ENCODE measurements around the gene ANKRD60.
A peak's percentile ranks its signal among the peaks of the same experiment; 100 is the strongest.

ANKRD60 gene

DNA sequence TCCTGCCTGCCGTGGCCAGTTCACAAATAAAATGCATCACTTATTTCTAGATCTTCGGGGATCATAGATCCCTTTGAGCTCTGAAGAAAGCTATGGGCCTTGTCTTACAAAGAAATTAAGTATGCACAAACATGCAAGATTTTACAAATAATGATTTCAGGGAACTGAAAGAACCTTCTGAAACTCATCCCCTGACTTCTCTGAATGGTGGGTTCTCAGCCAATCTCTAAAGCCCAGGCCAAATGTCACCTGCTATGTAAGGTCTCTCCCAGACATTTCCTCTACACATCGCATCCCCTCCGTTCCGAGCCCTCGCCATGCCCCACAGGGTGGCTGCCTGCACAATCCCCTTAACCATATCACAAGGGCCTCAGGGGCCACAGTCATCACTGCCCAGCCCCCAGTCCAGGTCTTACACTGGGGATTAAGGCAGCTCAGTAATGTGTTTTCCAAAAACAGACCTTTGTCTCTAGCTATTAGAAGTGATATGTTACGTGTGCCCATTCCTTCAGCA is 16.1 kb upstream of the ANKRD60 start:
- no peak for DNase-seq

DNA sequence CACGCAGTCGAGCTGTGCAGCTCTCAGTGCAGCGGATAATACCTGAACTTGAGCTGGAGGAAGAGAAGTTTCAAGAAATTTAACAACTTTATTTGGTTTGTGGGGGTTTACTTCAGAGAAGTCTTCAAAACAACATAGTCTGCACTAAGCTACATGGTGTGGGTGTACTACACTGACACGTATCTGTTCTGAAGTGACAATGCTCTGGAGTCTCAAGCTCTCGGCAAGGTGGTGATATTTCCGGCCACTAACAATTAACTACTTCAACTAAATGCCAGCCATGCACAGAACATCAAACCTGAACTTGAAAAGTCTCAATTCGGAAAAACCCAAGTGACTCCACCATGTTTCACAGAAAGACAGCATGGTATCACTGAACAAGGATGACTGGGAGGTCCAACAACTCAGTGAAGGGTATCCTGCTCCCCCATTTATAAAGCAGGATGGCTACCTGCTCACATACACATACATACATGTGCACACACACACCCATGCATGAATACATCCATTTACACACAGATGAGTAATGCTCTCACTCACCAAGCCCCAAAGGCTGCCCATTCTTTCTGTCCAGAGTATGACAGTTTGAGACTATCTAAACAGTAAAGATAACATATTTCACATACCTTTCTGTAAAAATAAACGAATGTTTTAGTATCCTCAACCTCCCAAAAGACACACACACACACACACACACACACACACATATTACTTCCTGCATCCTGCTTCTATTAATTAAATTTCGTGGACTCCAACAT is 15.4 kb upstream of the ANKRD60 start:
- DNase-seq = no peak

DNA sequence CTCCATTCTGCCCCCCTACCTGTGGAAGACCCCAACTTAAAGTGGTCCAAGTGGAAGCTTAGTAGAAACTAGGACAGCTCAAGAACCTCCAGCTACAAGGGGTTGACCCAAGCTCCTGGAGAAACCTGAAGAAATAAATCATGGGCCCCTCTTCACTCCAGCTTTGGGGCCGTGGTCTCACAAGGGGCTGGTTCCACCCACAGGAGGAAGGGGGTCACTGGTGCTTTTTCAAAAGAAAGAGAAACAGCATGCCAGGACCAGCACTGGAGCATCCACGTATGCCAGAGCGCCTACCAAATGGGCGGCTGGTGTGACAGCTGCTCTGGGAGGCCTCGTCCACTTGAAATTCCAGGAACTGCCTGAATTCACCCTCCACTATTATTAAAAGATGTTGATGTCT is 14.4 kb upstream of the ANKRD60 start:
- DNase-seq = no peak

DNA sequence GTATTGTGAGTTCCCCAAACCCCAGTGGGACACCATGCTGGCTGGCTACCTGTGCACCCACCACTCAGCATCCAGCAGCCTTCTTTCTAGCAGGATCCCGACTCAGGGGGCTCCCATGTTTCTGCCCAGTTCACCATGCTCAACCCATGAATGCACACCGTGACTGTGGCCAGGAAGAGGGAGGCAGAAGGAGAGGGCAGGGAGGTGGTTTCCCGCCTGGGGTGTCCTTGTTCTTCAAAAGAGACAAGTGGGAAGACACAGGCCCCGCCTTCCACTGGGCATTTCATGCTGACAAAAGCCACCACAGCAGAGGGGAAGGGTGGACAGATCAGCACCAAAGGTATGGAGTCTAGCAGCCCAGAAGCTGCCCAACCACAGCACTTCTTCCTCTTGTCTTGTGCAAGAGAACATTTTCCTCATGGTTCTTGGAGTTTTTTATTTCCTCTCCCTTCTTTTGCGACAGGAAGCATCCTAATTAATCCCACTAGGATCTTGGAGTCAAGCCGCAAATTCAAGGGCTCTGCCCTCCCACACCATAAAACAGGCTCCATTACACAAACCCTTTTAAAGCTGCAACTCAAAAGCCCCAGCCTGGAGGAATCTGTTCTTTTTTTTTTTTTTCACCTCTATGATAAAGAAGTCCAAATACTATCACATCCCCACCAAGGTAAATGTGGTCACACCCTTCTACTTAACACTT is 13.5 kb upstream of the ANKRD60 start:
- no peak for DNase-seq

DNA sequence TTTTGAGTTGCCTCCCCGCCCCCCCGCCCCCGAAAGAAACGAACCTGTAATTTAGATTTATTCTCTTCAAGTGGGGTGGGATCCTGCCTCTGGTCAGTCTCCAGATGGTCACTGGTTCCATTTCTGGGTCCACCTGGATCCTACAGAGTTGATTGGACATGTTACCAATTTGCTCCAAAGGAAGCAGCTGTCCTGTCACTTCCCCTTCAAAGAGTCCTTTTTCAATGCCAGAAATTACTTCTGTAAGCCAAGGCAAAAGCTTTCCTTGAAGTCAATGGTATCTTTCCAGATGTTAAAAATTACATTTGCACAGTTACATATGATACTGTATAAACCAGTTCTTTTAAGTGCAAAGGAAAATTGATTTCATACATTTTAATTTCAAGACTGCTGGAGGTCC is 12.0 kb upstream of the ANKRD60 start:
- no peak for DNase-seq

DNA sequence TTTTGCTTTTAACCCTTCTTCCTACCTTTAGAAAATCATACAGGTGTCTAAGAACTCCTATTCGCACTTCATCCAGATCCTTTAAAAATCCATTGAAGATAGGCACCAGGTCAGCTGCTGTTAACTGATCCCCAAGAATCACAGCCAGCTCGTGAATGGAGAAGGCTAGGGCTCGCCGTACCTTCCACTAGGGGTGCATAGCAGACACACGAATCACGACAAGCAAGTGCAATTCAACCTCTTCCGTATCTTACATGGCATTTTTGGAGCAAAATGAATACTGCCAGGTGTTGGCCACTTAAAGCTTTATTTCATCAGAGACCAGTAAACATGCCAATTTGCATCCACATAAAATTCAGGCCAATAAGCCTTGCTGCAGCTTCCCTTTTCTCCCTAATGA is 10.8 kb upstream of the ANKRD60 start:
- DNase-seq = no peak

DNA sequence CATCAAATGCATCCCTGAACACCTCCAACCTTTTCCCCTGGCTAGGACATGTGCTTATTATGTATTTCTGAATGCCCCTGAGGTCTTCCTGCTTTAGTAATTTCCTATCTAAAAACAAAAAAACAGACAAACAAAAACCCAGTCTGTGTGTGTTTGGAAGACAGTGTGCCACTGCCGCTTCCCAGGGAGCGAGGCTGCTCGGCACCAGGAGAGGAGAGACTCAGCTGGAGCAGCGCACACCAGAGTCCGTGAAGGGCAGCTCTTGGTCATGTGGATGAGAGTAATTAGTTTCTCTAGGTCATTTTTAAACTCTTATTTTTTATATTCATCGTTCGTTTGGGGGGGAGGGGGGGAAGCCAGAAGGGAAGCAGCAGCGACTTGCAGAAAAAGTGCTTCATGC is 10.0 kb upstream of the ANKRD60 start:
- DNase-seq = no peak

DNA sequence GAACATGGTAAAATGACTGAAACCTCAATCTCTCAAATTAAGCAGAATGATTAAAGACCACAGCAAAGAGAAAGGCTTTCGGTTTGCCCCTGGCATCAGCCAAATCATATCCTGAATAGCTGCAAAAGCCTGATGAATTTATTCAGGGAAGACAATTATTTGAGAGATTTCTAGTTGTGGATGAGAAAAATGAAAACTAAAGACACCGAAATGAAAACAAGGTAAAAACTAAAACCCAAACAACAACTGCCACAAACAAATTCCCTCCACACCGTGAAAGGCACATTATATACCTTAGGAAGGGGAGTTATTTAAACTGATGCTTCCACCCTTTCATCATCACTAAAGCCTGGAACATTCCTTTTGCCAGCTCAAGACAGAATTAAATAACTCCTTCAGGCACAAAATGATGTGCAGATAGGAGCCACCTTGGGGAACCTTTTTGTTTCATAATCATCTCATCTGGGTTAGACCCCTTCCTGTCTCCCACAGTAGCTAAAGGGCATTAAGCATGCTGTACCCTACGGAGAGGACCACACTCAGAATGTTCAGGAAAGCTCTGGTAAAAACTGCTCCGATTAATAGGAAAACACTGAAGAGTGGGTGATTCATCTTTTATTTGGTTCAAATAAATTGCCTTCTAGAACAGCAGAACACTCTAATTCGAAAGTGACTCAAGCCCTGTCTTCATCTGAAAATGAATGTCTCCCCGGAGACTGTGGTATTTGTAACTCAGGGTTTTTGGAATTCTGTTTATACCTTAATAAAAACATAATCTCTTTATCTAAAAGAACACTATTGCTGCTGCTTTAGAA is 9.1 kb upstream of the ANKRD60 start:
- DNase-seq = no peak

DNA sequence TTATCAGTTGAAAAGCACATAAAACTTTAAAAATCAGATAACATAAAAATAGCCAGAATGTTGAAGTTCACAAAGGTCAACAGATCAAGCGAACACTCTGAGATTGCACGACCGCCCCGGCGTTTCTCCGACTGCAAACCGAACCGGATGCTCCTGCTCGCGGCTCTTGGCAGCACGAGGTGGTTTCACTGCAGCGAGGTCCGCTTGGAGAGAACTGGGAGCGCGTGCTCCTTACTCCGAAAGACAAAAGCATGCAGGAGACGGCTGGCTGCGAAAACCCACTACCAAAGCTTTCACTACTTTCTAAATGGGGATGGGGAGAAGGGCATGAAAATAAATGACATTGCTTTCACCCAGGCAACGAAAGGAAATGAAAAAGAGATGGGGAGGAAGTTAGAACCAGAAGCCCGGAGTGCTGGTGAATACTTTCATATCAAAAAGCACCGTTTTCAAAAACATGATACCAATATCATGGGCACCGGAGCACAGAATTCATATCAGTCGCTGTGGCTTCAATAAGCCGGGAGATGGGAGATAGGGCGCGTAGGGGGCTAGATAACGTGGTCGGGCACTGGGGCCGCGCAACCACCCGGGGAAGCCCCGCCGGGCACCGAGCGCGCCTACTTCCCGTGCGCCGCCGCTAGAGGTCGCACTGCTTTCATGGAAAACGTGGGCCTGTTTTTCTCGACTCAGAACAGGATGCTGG is 8.3 kb upstream of the ANKRD60 start:
- peak; percentile 60 for DNase-seq

DNA sequence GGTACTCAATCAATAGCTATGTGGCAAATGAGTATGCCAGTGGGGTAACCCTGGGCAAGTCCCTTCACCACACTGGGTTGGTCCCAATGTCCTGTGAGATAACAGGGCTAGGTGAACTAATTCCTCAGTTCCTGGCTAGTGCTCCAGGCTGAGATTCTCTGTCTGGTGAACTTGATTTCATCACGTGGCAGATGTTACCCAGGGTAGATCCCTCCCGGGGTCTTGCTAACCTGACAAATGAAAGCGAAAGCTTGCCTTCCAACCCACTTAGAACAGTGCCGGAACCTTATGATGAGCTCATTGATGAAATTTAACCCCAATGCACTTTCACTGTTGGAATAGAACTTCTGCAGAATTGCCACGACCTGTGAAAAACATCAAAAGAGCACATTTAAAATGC is 6.6 kb upstream of the ANKRD60 start:
- DNase-seq = no peak

DNA sequence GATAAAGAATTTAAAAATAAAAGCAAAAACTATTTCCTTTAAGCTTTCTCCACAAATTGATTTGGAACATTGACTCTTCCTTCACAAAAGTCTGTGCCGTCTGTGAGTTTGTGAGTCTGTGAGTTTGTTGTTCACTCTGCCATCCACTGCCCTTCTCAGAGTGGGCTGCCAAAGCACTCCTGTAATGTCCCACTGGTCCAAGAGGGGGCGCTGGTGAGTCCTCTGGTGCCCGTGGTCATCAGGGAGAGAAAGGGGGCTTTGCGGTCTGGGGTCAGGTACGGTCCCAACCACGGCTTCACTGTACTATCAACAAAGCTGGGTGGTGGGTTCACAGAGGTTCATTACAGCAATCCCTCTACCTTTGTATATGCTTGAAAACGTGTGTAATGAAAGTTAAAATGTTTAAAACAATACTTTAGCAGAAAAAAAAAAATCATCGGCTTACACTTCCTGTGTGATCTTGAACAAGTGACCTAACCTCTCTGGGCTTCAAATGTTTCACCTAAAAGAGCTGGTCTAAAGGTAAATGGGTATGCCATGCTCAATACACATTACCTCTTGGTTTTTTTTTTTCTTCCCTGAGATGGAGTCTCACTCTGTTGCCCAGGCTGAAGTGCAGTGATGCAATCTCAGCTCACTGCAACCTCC is 5.6 kb upstream of the ANKRD60 start:
- DNase-seq = no peak

DNA sequence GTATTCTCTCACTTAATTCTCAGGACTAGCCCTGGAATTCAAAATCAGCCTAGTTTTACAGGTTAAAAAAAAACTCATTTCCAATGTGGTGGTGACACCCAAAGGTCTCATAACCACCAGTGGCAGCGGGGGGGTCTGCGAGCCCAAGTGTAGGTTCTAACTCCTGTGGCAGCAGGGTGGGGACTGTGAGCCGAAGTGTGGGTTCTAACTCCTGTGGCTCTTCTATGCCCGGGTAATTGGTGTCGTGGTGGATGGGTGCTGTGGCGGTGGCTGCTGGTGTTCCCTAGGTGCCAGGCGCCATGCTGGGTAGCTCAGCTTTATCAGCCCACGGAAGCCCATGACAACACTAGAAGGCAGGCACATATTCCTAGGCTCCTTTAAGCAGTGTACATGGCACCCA is 4.9 kb upstream of the ANKRD60 start:
- DNase-seq = no peak

DNA sequence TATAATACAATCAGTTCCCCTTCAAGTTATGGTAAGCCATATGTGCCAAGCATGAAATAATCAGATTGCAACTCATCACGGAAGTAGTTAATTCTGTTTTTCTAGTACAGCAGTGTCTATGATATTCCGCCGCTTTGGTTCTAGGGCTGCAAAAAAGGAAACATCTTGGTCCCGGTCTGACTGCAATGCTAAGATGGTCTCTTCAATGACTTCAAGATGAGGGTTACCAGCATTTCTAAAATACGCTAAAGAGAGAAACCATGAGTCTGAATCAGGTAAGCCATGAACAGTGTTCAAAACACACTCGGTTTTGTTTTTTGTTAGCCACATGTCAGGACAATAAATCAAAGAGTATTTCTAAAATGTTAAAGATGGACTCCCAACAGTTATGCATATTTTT is 3.2 kb upstream of the ANKRD60 start:
- peak; percentile 48 for DNase-seq

DNA sequence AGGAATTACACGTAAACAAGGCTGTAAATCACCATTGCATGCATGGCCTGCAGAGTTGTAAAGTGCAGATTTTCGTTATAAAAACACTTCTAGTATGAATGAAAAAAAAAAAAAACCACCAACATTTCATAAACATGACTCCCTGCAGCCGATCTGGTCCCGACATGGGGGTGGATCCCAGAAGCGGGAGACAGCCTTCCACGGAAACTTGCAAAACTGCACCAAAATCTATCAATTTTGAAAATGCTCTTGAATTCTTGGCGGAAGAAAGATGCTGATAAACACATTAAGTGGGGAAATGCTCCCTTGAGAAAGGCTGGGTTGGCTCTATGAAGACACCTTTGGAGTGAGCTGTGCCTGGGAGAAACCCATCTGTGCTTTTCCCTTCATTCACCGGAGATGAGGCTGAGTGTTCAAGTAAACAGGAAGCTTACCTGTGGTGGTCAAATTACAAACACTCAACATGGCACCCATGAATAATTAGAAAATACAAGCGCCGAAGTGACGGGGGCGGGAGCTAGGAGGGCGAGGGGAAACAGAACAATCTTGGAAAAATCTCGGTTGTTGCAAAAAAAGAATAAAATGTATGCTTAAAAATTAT is 845 bp upstream of the ANKRD60 start:
- no peak for DNase-seq

DNA sequence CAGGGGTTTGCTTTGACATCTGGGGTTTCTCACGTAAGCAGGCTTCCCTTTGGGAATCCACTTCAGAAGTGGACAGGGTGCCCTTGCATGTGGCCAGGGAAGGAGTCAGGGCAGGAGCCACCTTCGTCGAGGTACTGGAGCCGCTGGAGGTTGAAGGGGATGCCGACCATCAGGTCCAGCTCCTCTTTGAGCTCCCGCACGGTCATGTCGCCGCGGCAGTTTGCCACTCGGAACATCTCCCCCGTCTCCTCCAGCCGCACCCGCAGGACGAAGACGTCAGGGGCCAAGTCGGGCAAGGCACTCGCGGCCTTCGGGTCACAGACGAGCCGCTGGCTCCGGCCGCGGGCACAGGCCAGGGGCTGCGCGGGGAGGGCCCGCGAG is 360 bp downstream of the ANKRD60 start:
- DNase-seq = no peak

DNA sequence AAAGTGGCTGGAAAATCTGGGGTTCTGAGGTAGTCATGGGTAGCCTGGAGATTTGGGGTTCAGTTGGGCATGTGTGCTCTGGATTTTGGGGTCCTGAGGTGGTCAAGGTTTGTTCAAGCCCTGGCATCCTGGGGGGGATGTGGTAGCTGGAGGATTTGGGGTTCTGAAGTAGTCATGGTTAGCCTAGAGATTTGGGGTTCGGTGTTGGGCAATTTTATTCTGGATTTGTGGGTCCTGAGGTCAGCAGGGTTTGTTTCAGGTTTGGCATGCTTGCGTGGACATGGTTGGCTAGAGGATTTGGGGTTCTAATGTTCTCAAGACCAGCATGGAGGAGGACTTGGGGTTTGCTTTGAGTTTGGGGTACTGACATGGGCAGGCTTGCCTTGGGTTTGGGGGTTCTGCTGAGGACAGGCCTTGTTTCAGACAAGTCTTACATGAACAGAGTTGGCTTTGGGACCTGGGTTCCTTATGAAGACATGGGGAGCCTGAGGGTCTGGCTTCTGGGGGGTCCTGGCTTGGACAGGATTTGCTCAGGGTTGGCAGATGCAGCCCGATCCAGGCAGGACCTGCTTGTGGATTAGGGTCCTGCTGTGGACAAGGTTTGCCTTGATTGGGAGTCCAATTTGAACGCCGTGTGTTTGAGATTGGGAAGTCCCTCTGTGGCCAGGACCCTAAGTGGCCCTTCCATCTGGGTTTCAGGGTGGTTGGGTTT is 906 bp downstream of the ANKRD60 start:
- no peak for DNase-seq

DNA sequence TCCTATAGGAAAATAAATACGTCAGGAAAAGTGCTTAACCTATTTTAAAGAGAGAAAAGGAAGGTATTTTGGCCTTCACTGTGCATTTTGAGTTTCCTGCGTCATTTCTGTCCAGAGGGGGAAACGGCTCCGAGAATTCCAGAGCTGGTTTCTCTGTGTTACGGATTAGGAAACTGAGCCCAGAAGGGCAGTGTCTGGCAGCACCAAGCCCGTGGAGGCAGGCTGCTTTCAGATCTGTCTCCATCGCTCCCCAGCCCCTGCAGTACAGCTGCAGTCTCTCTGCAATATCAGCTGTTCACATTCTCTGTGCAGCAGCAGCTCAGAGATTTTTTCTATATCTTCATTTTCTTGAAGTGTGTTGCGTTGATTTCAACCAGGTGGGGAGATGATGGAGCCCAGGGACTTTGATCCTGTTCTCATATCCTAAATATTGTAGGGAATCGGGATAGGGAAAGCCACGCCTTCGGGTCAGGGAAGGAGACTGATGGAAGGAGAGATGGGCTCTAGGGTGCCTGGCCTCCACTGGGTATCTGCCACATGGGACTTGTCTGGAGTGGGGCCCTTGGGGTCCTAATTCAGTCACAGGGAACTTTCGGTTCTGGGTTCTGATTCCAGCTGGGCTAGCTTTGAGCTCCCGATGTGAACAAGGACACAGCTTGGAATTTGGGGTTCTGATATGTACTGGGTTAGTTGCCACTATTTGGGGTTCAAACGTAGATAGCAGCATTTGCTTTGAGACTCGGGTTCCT is 2.8 kb downstream of the ANKRD60 start:
- DNase-seq = no peak

DNA sequence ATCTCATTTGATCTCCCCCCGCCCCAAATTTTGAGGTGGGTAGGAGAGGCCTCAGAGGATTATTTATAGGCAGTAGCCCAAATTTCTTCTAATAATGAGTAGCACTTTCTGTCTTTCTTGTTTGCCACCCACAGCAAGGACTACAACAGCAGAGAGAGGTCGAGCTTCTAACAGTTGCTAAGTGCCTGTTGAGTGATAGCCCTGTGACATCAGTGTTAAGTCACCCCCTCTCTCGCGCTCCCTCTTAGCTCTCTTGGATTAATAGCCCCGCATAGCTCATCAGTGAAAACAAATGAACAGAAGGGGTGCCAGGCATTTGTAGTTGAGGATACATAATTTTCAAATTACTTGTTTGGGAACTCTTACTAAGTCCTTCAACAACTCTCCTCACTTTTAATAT is 3.5 kb downstream of the ANKRD60 start:
- DNase-seq = no peak

DNA sequence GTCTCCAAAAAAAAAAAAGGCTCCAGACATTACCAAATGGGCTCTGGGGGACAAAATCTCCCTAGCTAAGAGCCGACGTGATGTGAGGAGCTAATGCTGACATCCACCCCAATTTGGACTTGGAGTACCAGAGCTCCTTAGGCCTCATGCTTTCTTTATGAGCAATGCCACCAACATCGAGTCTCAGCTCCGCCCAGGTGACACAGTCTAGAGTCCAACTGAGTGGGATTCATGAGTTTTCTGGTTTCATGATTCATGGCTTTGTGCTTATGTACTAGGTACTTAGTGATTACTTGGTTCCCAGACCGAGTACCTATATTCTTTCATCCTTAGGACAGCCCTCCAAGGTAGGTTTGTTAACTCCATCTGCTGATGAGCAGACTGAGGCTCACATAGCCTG is 4.4 kb downstream of the ANKRD60 start:
- no peak for DNase-seq

DNA sequence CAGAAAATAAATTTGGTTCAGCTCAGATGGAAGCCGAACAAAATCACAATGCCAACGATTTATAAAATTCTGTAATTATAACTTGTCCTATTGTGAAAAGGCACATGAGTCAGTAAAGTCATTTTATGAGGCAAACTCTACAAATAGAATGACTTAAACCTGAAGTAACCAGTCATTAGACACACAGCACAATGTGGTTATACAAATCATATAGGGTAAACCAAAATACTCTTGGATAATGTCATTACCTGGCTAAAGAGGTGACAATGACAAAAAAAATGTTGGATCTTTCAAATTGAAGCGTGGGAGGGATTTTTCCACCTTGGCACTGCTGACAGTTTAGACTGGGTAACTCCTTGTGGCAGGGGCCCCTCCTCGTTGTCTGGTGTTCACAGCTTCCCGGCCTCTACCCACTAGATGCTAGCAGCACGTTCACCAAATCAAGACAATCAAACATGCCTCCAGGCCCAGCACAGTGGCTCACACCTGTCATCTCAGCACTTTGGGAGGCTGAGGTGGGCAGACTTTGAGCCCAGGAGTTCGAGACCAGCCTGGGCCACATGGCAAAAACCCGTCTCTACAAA is 5.0 kb downstream of the ANKRD60 start:
- no peak for DNase-seq

Data from NCI-H510A treated with DMSO at 0.1 percent for 48 hours (cell line).